GM18511 (cell line): ENCODE data around the gene PIP4K2A.

Source experiments
- ATAC-seq: cut with Tn5 transposase; IDR thresholded peaks from one replicate; pipeline ENCODE4 v1.9.1; 2021; ENCODE audit warnings: mild to moderate bottlenecking, moderate library complexity; ENCODE audit not compliant: unreplicated experiment

PIP4K2A gene

DNA sequence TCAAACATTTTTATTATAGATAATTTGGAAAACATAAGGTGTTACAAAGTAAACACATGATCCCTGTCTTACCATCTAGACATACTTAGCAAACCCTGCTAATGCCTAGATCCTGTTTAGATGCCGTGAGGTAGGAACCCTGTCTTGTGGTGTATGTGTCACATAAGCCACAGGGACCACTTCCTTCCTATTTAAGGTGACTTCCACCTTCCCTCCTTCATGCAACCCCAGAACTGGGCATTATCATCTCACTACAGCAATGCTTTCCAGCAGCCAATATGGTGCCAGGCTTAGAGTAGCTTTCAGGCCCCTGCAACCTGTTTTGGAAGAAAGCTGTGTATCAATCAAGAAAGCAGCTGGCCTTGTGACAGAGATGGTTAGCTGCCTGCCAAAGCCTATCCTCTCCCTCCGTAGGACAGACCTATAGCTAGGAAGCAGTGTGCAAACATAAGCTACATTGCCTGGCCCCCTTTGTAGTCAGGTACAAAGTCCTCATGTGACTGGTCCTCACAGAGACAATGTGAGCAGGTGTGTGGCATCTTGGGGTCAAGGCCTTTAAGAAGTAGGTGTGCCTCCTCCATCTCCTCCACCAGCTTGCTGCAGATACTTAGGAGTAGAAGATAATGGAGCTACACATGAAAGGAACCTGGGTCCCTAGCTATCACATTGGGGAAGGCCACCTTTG, 222.3 kb downstream of the PIP4K2A start:
- ATAC-seq: peak; percentile 63

DNA sequence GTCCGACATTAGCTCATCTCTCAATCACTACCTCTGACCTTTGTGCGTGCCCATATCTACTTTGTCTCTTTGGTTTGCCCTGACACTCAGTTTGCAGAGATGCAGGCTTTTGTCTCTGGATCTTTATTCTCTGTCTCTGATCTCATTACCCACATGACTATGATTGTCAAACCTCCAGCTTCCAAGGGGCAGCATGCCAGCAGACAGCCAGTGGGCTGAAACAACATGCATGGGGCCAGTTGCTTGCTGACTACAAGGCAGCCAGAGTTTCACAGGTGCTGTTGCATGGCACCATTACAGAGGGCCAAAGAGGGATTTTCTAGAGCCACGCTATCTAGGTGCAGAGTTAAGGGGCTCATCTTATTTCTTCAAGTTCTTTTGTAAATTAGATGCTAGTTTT, 222.9 kb downstream of the PIP4K2A start:
- ATAC-seq: no peak

DNA sequence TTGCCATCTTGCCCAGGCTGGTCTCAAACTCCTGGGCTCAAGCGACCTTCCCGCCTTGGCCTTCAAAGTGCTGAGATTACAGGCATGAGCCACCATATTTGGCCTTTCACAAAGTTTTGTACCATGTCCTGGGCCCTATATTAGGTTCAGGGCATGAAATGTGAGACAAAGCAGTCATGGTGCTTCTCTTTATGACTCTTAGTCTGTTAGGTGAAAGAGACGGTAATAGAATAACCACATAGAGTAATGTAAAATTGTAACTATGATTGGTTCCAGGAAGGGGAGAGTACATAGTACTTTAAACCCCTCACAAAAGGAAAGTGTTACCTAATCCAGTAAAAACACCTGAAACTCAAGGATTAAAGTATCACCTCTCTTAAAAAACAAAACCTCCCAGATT, 224.4 kb downstream of the PIP4K2A start:
- ATAC-seq: no peak

DNA sequence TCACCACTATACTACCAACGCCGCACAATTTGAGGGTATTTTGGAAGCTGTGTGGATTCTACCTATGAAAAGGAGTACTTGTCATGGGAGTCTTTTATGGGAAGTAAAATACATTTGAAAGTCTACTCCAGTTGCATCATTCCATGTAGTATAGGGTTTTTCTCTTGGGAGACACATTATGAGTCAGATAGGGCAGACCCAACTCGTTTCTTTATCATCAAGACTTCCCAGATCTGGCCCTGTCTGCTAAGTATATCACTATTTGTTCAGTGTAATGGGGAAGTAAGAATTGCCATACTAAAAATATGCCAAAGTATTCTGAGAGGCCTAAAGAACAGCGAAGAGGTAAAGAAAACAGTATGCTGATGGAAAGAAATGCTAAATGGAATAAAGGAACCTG, 224.9 kb downstream of the PIP4K2A start:
- peak; percentile 60 for ATAC-seq

DNA sequence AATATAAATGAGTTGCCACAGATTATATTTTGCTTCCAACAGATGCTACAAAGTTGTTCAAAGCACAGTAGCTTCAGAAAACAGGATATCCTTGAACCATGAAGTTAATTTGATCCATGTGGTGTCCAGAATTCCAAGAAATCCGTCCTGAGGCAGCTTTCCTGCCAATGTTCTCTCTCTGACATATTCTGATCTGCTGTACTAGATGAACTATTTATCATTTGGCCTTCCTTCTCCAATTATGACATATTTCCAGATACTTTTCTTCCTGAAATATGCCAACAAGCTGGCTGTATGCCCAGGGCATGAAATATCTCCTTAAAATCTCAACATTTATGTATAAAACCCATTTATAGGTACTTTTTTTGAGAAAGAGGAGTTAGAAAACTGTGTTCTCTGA, 227.9 kb downstream of the PIP4K2A start:
- ATAC-seq: no peak
